ENCODE data around the gene SEMA3C.
A peak's percentile ranks its signal among the peaks of the same experiment; 100 is the strongest.

Gene SEMA3C

DNA sequence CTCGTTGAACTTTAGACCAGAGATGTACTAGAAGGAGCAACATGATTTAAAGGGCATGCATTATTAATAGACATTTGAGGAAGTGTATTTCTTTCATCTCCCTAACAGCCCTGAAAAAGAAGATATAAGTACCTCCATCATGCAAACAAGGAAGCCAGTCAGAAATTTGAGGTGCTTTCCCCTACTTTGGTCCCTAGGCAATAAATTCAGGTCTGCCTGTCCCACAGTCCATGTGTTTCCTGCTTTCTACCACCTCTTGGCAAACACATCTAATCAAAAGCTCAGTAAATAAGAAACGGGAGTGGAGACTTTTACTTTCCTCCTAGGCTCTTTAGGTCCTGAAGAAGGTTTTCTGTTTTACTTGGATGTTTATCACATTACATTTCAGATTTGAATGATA, 5.2 kb upstream of the SEMA3C start:
- DNase-seq: no peak

DNA sequence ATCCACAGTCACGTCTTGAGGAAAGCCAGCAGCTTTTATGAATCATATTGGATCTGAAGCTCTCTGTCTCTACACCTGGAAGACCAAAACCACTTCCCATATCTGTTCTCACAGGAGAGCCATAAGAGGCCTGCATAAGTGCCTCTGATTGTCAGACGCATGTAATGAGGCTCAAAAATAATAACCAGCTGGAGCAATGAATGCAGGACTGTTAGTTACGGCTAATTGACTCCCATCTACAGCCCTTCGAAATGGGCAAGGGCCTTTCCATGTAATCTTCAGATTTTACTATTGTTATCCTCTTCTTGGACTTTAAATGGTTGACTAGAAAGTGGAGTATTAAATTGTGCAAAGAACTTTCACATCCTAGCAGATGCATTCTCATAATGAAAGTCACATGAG, 4.4 kb upstream of the SEMA3C start:
- peak; percentile 90 for DNase-seq

GRCh38 chr7:80922253-80923049, 3.6 kb upstream of the SEMA3C start:
- DNase-seq: no peak

DNA sequence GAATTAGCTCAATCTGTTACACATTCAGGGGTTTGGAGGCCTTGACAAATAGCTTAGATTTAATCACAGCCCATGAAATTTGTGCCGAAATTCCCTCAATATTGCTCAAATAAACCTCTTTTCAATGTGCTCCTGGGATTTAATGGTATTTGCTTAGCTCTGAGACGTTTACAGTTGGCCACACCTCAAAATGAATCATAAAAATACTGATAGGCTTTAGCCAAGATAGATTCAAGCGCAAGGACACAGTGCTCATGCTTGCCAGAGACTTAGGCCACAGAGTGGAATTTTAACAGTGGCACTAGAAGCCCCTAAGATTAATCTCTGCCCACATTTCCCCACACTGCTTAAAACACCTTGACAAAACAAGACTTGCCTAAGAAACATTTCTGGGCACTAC, 2.3 kb upstream of the SEMA3C start:
- no peak for DNase-seq

GRCh38 chr7:80918399-80918798, 452 bp downstream of the SEMA3C start:
- no peak for DNase-seq

DNA sequence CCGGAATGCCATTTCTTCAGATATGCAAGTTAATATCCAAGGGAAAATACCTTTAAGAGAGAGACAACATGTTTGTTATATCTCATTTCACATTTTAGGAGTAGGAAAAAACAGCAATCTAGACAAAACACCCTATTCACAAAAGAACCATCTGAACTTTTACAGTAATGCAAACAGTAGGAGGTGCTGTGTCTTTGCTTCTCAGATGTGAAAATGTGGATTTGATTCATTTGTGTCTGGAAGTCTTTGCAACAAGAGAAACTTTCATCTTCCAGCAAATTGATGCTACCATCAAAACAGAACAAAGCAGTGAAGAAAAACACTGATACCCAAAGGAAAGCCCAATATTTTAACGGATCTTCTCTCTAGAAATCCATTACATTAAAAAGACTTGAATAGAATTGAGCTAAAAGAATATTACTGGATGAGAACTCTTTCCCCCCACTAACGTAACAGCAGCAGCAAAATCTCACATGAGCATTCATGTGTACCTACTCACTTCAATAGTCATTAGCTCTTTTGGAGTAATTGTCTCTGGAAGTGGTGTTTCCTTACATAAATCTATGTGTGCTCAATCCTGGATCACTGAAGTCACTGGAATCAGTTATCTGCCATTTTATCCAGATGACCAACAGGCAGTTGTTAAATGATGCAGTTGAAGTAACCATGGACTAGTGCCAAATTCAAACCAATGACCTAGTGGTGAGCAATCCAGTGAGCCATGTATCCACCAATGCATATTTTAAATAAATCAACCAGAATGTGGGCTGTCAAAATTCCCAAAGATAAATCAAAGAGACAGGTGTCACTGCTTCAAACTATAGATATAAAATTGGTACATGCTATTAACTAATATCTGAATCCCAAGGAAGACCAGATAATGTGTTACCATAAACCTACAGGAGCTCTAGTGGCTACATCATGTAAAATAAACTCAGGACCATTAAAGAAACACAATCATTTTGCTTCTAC, 1.8 kb downstream of the SEMA3C start:
- no peak for DNase-seq

DNA sequence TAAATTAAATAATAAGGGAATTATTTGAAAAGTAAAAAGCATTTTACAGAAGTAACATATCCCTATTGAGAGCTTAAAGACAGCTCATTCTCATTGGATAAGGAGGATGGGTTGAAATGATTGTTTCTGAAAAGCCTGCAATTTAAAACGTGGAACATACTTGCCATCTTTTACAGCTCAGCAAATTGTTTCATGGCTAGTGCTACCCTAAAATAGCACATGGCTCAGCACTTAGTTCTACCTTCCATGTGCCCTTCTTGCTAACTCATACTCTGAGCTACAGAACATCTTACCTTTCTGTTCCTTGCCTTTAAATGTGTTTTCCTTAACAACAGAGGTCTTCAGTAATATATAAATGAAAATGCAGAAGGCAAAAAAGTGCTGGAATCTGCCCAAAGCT, 8.6 kb downstream of the SEMA3C start:
- DNase-seq: no peak

DNA sequence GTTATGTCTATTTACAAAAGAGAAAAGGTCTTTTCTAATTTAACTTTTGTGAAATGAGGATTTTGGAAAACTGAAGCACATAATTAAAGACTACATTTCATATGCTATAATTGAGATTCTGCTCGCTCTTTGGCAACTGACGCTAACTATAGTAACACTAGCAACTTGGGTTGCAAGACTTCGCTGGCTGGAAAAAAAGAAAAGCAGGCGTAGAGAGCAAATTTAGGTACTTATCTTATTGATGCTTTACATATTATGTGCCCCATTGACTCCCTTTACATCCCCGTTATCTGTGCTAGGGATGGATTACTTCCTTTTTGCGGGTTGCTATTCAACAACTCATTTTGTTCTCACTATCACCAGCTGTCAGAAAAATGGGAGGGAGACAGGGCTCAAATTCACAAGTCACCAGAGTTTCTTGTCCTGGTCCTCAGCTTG, 10.5 kb downstream of the SEMA3C start:
- no peak for DNase-seq

DNA sequence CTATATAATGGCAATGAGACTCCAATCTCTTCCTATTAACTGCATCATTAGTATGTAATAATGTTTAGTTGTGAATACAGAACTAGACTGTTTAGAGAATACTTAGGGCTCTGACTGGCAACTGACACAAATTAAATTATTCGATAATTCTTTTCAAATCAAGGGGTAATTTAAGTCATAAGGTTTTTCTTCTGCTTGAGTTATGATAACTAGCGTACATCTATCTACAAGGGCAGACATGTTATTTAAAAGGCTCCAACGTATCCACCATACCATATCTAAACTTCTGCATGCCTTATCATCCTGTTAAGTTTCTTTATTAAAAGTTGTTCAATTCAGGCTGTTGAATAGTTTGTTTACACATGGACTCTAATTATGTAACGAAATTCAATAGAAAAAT, 11.2 kb downstream of the SEMA3C start:
- DNase-seq: no peak

DNA sequence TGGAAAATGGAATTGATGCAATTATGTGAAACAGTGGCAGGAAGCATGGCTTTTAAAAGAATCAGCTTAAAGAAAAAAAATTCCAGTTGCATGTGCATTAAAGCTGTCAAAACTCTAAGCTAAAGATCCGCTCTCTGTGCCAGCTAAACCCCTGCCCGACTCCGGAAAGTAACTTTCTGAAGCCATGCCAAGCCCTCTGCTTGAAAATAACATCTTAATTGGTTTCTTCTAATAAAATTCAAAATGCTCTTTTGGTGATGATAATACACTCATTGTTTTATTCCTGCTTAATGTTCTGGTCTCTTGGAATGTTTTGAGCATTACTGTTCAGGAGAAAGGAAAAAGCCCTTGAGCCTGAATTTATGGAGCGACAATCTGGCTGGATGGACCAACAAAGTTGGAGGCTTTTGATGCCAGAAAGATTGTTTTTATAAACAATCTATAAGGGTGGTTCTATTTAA, 11.7 kb downstream of the SEMA3C start:
- DNase-seq: no peak

DNA sequence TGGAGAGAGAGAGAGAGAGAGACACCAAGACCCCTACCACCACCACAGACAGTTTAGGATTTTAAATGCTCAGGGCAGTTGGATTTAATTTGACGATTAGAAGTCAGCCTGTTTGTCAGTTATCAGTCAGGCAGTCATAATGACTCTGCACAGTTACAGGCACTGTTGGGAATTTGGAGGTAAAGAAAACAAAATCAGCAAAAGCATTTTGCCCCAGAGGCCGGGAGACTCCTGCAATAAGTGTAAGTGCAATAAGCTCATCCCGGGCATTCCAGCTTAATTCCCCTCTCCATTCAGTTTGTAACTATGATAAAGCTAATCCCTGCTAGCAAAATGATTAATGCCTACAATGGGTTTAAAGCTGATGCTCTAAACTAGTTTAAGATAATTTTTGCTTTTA, 13.5 kb downstream of the SEMA3C start:
- DNase-seq: no peak

DNA sequence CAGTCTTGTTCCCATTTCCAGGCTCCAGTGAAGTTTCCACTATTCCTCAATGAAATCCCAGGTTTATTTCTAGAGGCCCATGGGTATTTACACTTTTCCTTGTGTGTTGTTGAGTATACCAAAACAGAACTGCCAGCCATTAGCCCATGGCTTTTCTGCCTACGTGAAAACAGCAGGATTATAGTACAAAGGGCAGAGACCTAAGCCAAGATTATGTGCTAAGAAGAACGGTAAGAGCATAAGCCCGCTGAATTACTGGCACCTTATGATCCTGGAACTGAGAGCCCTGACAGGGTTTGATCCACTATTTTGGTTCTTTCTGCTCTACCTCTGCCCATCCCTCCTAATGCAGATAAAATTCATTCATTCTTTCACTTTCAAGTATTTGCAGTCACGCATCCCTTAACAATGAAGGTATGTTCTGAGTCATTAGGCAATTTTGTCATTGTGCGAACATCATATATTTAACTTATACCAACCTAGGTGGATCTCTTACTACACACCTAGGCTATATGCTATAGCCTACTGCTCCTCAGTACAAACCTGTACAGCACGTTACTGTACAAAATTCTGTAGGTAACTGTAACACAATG, 16.0 kb downstream of the SEMA3C start:
- no peak for DNase-seq

DNA sequence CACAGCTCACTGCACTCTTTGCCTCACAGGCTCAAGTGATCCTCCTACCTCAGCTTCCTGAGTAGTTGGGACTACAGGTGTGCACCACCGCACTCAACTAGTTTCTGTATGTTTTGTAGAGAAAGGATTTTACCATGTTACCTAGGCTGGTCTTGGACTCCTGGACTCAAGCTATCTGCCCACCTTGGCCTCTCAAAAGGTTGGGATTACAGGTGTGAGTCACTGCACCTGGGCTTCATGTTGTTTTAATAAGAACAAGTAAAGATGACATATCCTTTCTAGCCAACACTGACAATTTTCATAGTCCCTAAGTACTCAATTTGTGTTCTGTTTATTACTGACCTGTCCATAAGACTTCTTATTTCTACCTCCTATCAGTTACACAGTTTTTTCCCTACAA, 16.8 kb downstream of the SEMA3C start:
- DNase-seq: no peak

GRCh38 chr7:80900583-80901576, 18.0 kb downstream of the SEMA3C start:
- no peak for DNase-seq

DNA sequence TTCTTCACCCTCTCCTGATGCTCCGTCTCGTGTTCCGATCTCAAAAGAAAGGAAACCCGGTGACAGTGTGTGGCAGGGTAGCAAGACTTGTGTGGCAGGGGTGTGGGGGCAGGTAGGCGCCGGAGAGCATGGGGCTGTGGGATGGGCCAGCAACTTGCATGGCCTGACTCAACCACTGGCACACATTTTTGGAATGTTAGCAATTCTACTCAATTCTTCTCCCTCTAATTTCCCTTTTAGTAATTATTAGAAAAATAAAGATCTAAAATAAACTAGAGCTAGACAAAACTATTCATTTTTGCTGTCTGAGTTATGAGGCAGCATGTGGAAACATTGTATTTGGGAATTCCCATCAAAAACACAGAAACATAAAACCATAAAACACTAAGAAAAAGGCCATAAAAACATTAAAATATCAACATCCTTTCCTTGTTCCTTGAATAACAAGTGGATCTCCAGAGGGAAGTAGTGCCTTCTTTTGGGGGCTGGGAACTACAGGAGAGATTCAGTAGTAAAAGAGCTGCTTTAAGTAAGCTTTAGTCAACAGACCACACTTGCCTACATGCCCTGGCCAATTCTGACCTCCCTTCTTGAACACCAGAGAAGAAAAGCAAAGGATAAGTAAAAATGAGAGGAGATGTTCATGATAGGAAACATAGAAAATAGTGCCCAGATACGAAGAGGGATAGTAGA, 21.8 kb downstream of the SEMA3C start:
- no peak for DNase-seq

- no peak for DNase-seq
Measured at GRCh38 chr7:80895056-80895455, 23.8 kb downstream of the SEMA3C start.

DNA sequence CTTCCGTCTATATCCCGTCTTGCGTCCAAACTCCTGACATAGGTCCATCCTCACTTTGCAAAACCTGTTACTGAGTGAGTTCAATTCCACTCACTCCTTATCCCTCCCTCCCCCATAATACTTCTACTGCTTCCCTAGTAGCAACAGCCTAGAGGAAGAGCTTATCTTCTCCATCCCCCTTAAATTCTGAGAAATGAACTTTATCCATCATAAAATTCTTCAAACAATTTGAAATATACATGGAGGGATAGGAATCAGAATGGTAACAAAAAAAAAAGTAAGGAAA, 27.6 kb downstream of the SEMA3C start:
- DNase-seq: no peak

DNA sequence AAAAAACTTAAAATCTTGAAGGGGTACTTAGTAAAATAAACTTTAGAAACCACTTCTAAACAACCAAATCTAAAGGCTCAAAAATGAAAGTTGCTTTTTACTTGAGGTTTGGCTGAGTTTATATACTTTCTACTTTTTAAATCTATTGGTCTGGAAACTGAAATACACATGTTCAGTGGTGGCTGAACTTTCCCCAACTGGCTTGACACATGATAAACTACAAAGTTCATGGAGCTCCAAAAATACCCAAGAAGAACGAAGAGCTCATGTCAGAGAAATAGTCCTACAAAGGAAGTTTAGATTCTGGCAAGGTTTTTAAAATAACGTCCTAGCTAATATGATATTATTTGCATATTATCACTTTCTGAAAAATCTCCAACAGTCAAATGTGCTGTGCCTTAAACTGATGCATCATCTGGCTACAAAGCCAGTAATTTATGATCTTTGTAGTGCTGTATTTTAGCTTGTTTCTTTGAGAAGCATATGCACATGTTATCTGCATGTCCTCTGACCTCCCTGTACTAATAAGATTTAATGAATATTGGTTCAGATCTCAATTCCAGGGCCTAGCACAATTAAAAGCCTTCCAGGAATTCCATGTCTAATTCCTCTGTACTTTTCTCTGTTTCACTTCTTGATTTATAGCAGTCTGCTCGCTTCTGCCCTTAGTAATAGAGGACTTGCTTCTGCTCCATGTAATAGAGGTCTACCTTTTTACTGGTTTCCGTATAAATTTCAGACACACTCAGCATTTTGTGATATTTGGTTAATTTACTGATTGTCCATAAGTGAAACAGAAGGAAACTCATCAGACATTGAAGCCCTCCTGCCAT, 28.2 kb downstream of the SEMA3C start:
- DNase-seq: no peak

DNA sequence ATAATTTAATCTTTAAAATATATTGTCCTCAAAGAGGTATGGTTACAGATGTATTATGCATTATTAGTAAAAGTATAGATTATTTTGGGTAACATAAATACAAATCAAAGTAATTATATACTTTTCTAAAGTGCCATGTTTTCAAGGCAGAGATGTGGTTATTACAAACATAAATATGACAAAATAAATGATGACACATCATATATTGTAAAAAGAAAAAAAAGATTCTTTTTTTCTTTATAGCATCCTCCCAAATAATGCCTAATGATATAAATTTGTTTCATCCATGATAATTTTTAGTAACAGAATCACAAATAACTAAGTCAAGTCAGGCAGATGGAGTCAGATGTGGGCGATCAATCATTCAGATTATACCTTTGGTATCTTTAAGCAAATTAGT, 29.3 kb downstream of the SEMA3C start:
- no peak for DNase-seq

DNA sequence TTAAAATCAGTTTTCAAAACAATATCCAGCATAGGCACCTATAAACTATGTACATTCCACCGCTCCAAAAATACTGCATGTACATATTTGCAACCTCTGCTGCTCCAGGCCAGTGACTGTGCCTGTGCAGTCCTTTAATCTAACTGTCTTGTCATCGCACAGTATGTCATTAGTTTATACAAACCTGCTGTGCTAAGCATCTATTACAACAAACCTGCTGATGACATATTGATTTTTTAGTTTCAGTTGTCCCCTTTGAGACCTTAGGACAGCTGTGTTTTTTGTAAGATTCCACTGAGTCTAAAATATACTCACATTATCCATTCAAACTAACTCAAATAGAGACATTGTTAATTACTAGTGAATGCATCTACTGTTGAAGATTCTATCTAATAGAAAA, 33.1 kb downstream of the SEMA3C start:
- no peak for DNase-seq
